Hepatocyte (in vitro differentiated cells): ENCODE results near the gene ANKRD13D. TPM values are rescaled to one million over a fixed set of nuclear protein-coding genes. Genes with fewer than 3 reads are reported as not detected.

Experiments used
- DNase-seq: peaks from one replicate; pipeline ENCODE4 v3.0.0-alpha.2; 2016; ENCODE audit warnings: low spot score
- H2AFZ ChIP-seq: fragments of 200-600 bp; sonication (generic); 2 replicates; pipeline ENCODE4 v1.6.0; 2016; ENCODE audit warnings: antibody characterized with exemption, mild to moderate bottlenecking
- H3K27ac ChIP-seq: fragments of 200-600 bp; sonication (generic); 2 replicates; pipeline ENCODE4 v1.5.1; 2016; ENCODE audit warnings: mild to moderate bottlenecking
- H3K27me3 ChIP-seq: fragments of 200-600 bp; sonication (generic); 2 replicates; pipeline ENCODE4 v1.6.1; 2016
- H3K36me3 ChIP-seq: fragments of 200-600 bp; sonication (generic); replicated peaks from 2 replicates; pipeline ENCODE4 v1.5.1; 2016; ENCODE audit warnings: low read depth; ENCODE audit not compliant: insufficient read depth
- H3K4me1 ChIP-seq: fragments of 200-600 bp; sonication (generic); 2 replicates; pipeline ENCODE4 v1.5.1; 2016; ENCODE audit warnings: mild to moderate bottlenecking, moderate library complexity; ENCODE audit not compliant: insufficient read depth
- H3K4me2 ChIP-seq: fragments of 200-600 bp; sonication (generic); 2 replicates; pipeline ENCODE4 v1.6.0; 2016
- H3K4me3 ChIP-seq: fragments of 200-600 bp; sonication (generic); 2 replicates; pipeline ENCODE4 v1.5.1; 2016; ENCODE audit warnings: mild to moderate bottlenecking
- H3K79me2 ChIP-seq: fragments of 200-600 bp; sonication (generic); 2 replicates; pipeline ENCODE4 v1.6.0; 2017; ENCODE audit warnings: mild to moderate bottlenecking
- H3K9me2 ChIP-seq: fragments of 200-600 bp; sonication (generic); replicated peaks from 2 replicates; pipeline ENCODE4 v1.6.0; 2017; ENCODE audit warnings: mild to moderate bottlenecking; ENCODE audit not compliant: insufficient read depth
- H3K9me3 ChIP-seq: fragments of 200-600 bp; sonication (generic); 2 replicates; pipeline ENCODE4 v1.5.1; 2016; ENCODE audit warnings: low read depth, mild to moderate bottlenecking
- H4K20me1 ChIP-seq: fragments of 200-600 bp; sonication (generic); 2 replicates; pipeline ENCODE4 v1.6.0; 2016; ENCODE audit warnings: mild to moderate bottlenecking; ENCODE audit not compliant: insufficient read depth, poor library complexity, severe bottlenecking
- EZH2 ChIP-seq: fragments of 200-600 bp; sonication (generic); IDR thresholded peaks from 2 replicates; pipeline ENCODE4 v1.6.1; 2016; ENCODE audit warnings: antibody characterized with exemption, mild to moderate bottlenecking, borderline replicate concordance
- EZH2phosphoT487 ChIP-seq: fragments of 200-600 bp; sonication (generic); IDR thresholded peaks from one replicate; pipeline ENCODE4 v1.6.1; 2018; ENCODE audit warnings: antibody characterized with exemption, mild to moderate bottlenecking, low read depth, moderate library complexity; ENCODE audit not compliant: unreplicated experiment, severe bottlenecking
- WGBS: methylation state at CpG from one replicate; pipeline ENCODE4 v1.1.6; 2016; ENCODE audit warnings: low lambda C conversion rate; ENCODE audit errors: missing lambda C conversion rate; 5-methylcytosine and 5-hydroxymethylcytosine counted together
- polyA plus RNA-seq: library from polyadenylated mRNA; unstranded; fragments of >200 nt; fragmentation: Nextera tagmentation; extraction: Ambion mirVana; gene quantifications from 2 replicates; pipeline ENCODE4 v1.2.1, GENCODE V29; 2016
- total RNA-seq: library from RNA; depleted of rRNA; stranded (reverse); fragments of >200 nt; gene quantifications from 2 replicates; pipeline ENCODE4 v1.2.3, GENCODE V29; 2014
- TF ChIP-seq, protein P1 (sequence below): fragments of 200-600 bp; sonication (generic); IDR thresholded peaks from 2 replicates; pipeline ENCODE4 v1.5.1; 2016; ENCODE audit warnings: antibody characterized with exemption, mild to moderate bottlenecking; ENCODE audit not compliant: poor library complexity

Gene ANKRD13D
- total and polyA plus RNA-seq, 2 experiments from 2014 or later: 25.3 to 49.5 TPM

DNA sequence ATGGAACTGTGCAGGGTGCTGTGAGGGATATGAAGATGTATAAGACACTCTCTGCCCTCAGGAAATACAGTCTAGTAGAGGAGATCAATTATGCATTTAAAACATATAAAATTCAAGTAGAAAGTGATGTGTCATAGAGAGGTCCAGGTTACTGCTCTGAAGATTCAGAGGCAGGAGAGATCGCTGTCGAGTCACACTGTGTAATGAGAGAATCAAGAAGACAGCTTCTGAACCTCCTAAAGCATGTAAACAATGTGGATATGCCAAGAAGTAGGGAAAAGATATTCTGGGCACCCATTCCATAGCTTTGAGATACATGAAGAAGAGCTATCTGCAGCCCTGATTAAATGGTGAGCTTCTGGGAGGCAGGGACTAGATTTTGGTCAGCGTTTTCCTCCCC, 30.9 kb downstream of the ANKRD13D start:
- Histone ChIP-seq H3K27me3 (no peaks in the 10 kb centered on the region), H3K4me3 (no peak overlapping the region), H3K9me3 (no peaks in the 10 kb centered on the region), H4K20me1 (no peaks in the 10 kb centered on the region), H3K9me2 (no peaks in the 10 kb centered on the region), H3K36me3 (no peaks in the 10 kb centered on the region), H3K79me2 (peaks cover 15% of the 10 kb centered on the region), H3K4me2 (no peak overlapping the region), H3K4me1 (peaks cover 3% of the 10 kb centered on the region), H3K27ac (no peak overlapping the region), H2AFZ (no peak overlapping the region)
- 87% methylated on average over 3 of the region's 3 CpGs for WGBS
- TF ChIP-seq EZH2phosphoT487 (no peak), EZH2 (no peak)
- TF ChIP-seq, protein P1, sequence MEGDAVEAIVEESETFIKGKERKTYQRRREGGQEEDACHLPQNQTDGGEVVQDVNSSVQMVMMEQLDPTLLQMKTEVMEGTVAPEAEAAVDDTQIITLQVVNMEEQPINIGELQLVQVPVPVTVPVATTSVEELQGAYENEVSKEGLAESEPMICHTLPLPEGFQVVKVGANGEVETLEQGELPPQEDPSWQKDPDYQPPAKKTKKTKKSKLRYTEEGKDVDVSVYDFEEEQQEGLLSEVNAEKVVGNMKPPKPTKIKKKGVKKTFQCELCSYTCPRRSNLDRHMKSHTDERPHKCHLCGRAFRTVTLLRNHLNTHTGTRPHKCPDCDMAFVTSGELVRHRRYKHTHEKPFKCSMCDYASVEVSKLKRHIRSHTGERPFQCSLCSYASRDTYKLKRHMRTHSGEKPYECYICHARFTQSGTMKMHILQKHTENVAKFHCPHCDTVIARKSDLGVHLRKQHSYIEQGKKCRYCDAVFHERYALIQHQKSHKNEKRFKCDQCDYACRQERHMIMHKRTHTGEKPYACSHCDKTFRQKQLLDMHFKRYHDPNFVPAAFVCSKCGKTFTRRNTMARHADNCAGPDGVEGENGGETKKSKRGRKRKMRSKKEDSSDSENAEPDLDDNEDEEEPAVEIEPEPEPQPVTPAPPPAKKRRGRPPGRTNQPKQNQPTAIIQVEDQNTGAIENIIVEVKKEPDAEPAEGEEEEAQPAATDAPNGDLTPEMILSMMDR: no peak
- DNase-seq: no peak

DNA sequence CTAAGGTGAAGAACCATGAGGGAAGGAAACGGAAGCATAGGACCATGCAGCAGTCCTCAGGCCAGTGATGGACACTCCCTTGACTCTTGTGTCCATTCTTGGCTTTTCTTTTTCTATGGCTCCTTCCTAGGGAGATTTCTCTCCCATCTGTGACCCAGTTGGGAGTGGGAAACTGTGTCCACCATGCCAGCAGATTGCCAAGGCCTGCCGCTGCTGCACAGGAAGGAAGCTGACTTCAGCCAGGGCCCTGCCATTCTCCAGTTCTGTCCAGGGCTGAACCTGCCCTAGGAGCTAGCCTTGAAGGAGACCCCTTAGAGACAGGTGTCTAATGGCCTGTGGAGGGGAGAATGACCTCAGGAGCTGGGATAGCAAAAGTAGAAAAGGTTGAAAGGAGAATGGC, 31.6 kb downstream of the ANKRD13D start:
- Histone ChIP-seq H2AFZ (no peak overlapping the region), H4K20me1 (no peaks in the 10 kb centered on the region), H3K9me3 (no peaks in the 10 kb centered on the region), H3K27me3 (no peaks in the 10 kb centered on the region), H3K27ac (no peak overlapping the region), H3K36me3 (no peaks in the 10 kb centered on the region), H3K4me2 (no peak overlapping the region), H3K9me2 (no peaks in the 10 kb centered on the region), H3K4me3 (no peak overlapping the region), H3K79me2 (peaks cover 15% of the 10 kb centered on the region), H3K4me1 (peaks cover 3% of the 10 kb centered on the region)
- TF ChIP-seq, protein P1: no peak
- TF ChIP-seq EZH2phosphoT487 (no peak), EZH2 (no peak)
- WGBS: 100% methylated on average over 2 of the region's 2 CpGs
- no peak for DNase-seq

DNA sequence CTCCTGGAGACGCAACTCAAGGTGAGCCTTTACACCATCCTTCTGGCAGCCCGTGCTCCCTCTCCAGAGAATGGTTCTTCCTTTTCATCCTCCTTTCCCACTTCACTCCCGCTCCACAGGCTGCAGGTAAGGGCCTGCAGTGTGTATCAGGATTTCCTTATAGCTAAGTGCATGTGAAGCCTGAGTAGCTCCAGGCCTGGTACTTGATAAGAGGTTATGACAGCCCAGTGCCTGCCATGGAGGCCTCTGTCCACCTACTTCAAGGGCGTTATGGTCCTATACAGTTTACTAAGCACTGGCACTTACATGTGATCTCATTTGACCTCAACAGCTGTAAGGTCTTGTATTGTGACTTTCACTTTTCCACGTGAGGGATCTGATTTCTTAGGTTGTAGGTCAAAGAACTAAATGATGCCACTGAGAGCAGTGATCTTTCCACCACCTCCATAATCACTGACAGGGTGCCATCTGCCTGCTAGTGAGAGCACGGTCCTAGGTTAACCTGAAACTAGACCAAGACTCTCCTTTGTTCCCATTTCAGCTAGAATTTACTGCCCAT, 32.3 kb downstream of the ANKRD13D start:
- H4K20me1 ChIP-seq: no peaks in the 10 kb centered on the region
- H3K9me2 ChIP-seq: no peaks in the 10 kb centered on the region
- H3K9me3 ChIP-seq: no peaks in the 10 kb centered on the region
- peaks cover 2% of the 10 kb centered on the region for H3K4me1 ChIP-seq
- no peak overlapping the region for H3K4me2 ChIP-seq
- peaks cover 15% of the 10 kb centered on the region for H3K79me2 ChIP-seq
- TF ChIP-seq EZH2: no peak
- TF ChIP-seq, protein P1: no peak
- no peak for TF ChIP-seq EZH2phosphoT487
- H3K4me3 ChIP-seq: no peak overlapping the region
- no peaks in the 10 kb centered on the region for H3K36me3 ChIP-seq
- H3K27ac ChIP-seq: no peak overlapping the region
- WGBS: 86% methylated on average over 6 of the region's 6 CpGs
- H3K27me3 ChIP-seq: no peaks in the 10 kb centered on the region
- no peak for DNase-seq
- H2AFZ ChIP-seq: no peak overlapping the region
